Measurements from ENCODE around the gene TNS3.

The TNS3 gene

DNA sequence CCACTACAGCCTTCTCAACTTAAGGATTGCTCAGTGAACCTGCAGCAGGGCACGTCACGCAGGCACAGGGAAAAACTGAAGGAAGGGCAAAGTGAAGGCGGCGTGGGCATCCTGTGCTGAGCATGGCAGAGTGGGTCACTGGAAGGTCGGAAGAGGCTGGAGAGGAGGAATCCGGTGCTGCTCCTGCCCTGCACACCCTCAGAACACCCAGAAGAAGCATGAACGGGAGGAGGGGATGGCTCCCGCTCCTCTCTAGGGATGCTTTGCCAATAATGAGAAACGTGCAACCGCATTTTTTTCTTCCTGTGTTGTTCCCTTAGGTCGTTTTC lies 175.1 kb downstream of the TNS3 start:
- H3K79me2 ChIP-seq (ENCODE audit: insufficient read depth, low read depth): peaks cover 3% of the 10 kb centered on the region; the same call in 1 of the 2 replicates
- TF ChIP-seq, protein P1, sequence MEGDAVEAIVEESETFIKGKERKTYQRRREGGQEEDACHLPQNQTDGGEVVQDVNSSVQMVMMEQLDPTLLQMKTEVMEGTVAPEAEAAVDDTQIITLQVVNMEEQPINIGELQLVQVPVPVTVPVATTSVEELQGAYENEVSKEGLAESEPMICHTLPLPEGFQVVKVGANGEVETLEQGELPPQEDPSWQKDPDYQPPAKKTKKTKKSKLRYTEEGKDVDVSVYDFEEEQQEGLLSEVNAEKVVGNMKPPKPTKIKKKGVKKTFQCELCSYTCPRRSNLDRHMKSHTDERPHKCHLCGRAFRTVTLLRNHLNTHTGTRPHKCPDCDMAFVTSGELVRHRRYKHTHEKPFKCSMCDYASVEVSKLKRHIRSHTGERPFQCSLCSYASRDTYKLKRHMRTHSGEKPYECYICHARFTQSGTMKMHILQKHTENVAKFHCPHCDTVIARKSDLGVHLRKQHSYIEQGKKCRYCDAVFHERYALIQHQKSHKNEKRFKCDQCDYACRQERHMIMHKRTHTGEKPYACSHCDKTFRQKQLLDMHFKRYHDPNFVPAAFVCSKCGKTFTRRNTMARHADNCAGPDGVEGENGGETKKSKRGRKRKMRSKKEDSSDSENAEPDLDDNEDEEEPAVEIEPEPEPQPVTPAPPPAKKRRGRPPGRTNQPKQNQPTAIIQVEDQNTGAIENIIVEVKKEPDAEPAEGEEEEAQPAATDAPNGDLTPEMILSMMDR (conservative IDR thresholded peaks at IDR 0.05; ENCODE audit: low read depth, low read length): no peak
- no peaks in the 10 kb centered on the region for H3K4me1 ChIP-seq (ENCODE audit: low read depth, poor library complexity, severe bottlenecking)
- H3K27ac ChIP-seq: no peak overlapping the region
- no peak overlapping the region for H3K9ac ChIP-seq
- no peak overlapping the region for H2AFZ ChIP-seq (ENCODE audit: low read depth)
- no peak overlapping the region for H3K4me3 ChIP-seq (IDR thresholded peaks at IDR 0.05; ENCODE audit: insufficient read depth, low read depth, low read length)
- no peaks in the 10 kb centered on the region for H4K20me1 ChIP-seq (ENCODE audit: insufficient read depth)
- no peak overlapping the region for H3K4me2 ChIP-seq
- H3K36me3 ChIP-seq (ENCODE audit: insufficient read depth): peaks cover 15% of the 10 kb centered on the region; the same call in 1 of the 2 replicates
- no peaks in the 10 kb centered on the region for H3K27me3 ChIP-seq (ENCODE audit: insufficient read depth, low read depth)

DNA sequence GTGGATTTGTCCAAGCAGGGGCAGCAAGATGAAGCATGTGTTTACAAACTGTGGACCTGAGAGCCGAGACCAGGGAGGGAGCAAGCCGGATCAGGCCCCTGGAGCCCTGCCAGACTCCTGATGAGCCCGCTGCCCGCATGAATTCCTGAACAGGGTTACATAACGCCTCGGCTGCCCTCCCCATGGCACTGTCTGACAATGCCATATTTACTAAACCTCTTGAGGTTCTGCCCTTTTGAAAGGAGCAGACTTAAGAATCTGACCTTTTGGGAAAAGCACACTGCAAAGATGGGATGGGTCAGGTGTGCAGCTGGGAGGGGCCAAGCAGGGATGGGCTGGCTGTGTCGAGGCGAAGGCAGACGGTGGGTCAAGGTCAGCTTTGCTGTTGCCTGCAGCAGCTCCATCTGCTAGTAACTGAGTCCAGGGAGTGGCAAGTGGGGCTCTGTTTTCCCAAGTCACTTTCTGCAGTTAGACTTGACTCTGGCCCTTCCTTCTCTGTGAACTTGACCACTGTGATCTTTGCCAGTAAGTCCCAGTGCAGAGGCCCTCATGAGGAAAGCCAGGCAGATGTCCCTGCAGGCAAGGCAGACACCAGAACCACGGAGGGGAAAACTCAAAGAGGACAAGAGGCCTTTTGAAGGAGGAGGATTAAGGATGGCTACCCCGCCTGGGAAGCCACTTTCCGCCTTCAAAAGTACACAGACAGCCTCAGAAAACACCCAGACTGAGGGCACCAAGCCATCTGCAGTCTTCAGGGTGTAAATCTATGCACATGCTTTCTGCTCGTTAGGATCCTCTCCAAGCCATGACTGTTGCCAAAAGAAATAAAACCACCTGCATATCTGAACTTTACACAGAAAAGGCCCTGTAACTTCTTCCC lies 175.8 kb downstream of the TNS3 start:
- no peak overlapping the region for H3K9ac ChIP-seq
- H3K4me2 ChIP-seq: no peak overlapping the region
- no peak overlapping the region for H2AFZ ChIP-seq (ENCODE audit: low read depth)
- H3K4me1 ChIP-seq (ENCODE audit: low read depth, poor library complexity, severe bottlenecking): no peaks in the 10 kb centered on the region
- no peaks in the 10 kb centered on the region for H3K27me3 ChIP-seq (ENCODE audit: insufficient read depth, low read depth)
- H3K27ac ChIP-seq: no peak overlapping the region
- H4K20me1 ChIP-seq (ENCODE audit: insufficient read depth): peaks cover 1% of the 10 kb centered on the region; the same call in 1 of the 2 replicates
- peaks cover 3% of the 10 kb centered on the region; the same call in 1 of the 2 replicates for H3K79me2 ChIP-seq (ENCODE audit: insufficient read depth, low read depth)
- TF ChIP-seq, protein P1 (conservative IDR thresholded peaks at IDR 0.05; ENCODE audit: low read depth, low read length): no peak
- peaks cover 15% of the 10 kb centered on the region; the same call in 1 of the 2 replicates for H3K36me3 ChIP-seq (ENCODE audit: insufficient read depth)
- H3K4me3 ChIP-seq (IDR thresholded peaks at IDR 0.05; ENCODE audit: insufficient read depth, low read depth, low read length): no peak overlapping the region

DNA sequence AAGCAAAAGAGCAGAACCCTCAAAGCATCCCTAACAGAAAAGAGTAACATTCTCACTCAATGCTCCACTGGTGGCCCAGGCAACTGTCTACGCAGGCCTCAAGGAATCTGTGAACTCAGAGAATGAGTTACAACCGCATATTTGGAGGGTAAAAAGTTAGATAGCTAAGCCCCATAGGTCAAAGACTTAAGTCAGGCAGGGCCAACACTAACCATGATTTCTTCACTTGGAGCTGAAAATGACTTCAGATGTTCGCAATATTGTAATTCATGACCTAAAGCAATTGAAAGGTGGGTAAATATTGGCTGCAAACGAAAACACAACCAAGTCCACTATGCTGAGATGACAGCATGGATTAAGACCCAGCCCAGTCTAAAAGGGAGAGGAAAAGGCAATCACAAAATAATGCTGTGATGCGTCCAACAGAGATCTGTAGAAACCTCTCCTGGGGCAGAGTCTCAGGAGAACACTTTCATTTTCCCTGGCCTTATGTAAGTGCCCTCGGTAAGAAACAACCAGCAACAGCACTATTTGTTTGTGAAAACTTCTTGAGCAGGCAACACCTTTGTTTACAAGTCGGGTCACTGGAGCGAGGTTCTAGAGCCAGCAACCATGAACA lies 176.5 kb downstream of the TNS3 start:
- Histone ChIP-seq H3K27ac (no peak overlapping the region), H3K36me3 (ENCODE audit: insufficient read depth) (peaks cover 9% of the 10 kb centered on the region; the same call in 1 of the 2 replicates), H3K9ac (no peak overlapping the region), H4K20me1 (ENCODE audit: insufficient read depth) (peaks cover 5% of the 10 kb centered on the region; the same call in 1 of the 2 replicates), H3K79me2 (ENCODE audit: insufficient read depth, low read depth) (peaks cover 4% of the 10 kb centered on the region; the same call in 1 of the 2 replicates), H3K4me3 (IDR thresholded peaks at IDR 0.05; ENCODE audit: insufficient read depth, low read depth, low read length) (no peak overlapping the region), H3K4me2 (no peak overlapping the region), H2AFZ (ENCODE audit: low read depth) (no peak overlapping the region), H3K4me1 (ENCODE audit: low read depth, poor library complexity, severe bottlenecking) (no peaks in the 10 kb centered on the region), H3K27me3 (ENCODE audit: insufficient read depth, low read depth) (no peaks in the 10 kb centered on the region)
- TF ChIP-seq, protein P1 (conservative IDR thresholded peaks at IDR 0.05; ENCODE audit: low read depth, low read length): no peak

DNA sequence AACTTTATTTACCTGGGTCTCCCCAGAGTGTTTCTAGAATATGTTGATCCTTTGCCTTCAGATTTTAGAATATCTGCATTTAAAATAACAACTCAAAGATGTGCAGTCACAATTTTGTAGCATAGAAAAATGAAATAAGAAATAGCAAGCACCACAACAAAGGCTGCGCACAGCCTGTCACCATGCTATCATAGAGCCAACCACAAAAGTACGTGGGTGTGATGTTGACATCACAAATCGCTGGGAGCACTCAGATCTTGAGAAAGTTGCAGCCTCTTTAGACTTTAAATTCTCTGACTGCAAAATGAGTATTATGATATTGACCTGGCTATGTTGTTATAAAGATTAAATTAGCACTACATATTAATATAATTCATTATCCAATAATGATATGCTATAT lies 177.9 kb downstream of the TNS3 start:
- Histone ChIP-seq H4K20me1 (ENCODE audit: insufficient read depth) (peaks cover 5% of the 10 kb centered on the region; the same call in 1 of the 2 replicates), H3K4me3 (IDR thresholded peaks at IDR 0.05; ENCODE audit: insufficient read depth, low read depth, low read length) (no peak overlapping the region), H3K27me3 (ENCODE audit: insufficient read depth, low read depth) (no peaks in the 10 kb centered on the region), H3K36me3 (ENCODE audit: insufficient read depth) (peaks cover 9% of the 10 kb centered on the region; the same call in 1 of the 2 replicates), H3K4me2 (no peak overlapping the region), H2AFZ (ENCODE audit: low read depth) (no peak overlapping the region), H3K4me1 (ENCODE audit: low read depth, poor library complexity, severe bottlenecking) (no peaks in the 10 kb centered on the region), H3K27ac (no peak overlapping the region), H3K79me2 (ENCODE audit: insufficient read depth, low read depth) (peaks cover 18% of the 10 kb centered on the region; the same call in 1 of the 2 replicates), H3K9ac (no peak overlapping the region)
- TF ChIP-seq, protein P1 (conservative IDR thresholded peaks at IDR 0.05; ENCODE audit: low read depth, low read length): no peak

Data from KMS-11 (cell line).